ENCODE results near the gene RETREG1.

RETREG1 gene

GRCh38 chr5:16453609-16454008 is 163.2 kb downstream of the RETREG1 start:
- Histone ChIP-seq H4K20me1 (ENCODE audit: insufficient read depth, low read length, poor library complexity, severe bottlenecking) (peaks cover 38% of the 10 kb centered on the region), H3K9me3 (ENCODE audit: insufficient read depth, low read depth, low read length) (no peaks in the 10 kb centered on the region), H3K9ac (ENCODE audit: low read depth, low read length, poor library complexity, severe bottlenecking) (no peak overlapping the region), H3K79me2 (ENCODE audit: insufficient read depth, low read length) (peaks cover 27% of the 10 kb centered on the region), H3F3A (ENCODE audit: low read depth) (no peaks in the 10 kb centered on the region), H3K4me1 (ENCODE audit: insufficient read depth, low read length, poor library complexity, severe bottlenecking) (peaks cover 20% of the 10 kb centered on the region), H2AFZ (ENCODE audit: low read length) (no peak overlapping the region), H3K4me2 (ENCODE audit: low read depth, low read length, poor library complexity, severe bottlenecking) (no peak overlapping the region), H3K36me3 (ENCODE audit: insufficient read depth, low read length) (peaks cover 90% of the 10 kb centered on the region), H3K27me3 (ENCODE audit: insufficient read depth, low read length, poor library complexity, severe bottlenecking) (no peaks in the 10 kb centered on the region), H3K4me3 (ENCODE audit: low read length, poor library complexity, severe bottlenecking) (no peak overlapping the region), H3K9me2 (replicated peaks; ENCODE audit: low read depth, low read length) (no peaks in the 10 kb centered on the region)
- TF ChIP-seq EZH2phosphoT487 (IDR thresholded peaks at IDR 0.05; ENCODE audit: borderline replicate concordance) (no peak), CTCF (conservative IDR thresholded peaks at IDR 0.05; ENCODE audit: low read length) (peak; percentile 10; the same call in 1 of the 2 replicates)

DNA sequence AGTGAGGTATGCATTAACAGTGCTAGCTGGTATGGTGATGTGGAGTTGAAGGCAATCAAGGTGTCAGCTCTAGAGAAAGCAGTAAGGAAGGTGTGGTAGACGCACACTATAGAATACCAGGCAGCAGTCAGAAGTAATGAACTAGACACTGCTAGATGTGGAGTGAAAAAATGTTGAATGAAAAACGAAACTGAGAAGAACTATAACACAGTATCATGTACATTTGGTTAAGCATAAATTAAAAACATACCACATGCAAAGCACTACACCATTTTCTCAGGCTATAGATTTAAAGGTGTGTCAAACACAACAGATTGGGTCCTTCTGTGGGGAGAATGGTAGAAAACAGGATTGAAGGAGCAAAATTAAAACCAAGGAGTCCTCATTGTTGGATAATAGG is 166.6 kb downstream of the RETREG1 start:
- no peaks in the 10 kb centered on the region for H3F3A ChIP-seq (ENCODE audit: low read depth)
- no peak overlapping the region for H3K4me3 ChIP-seq (ENCODE audit: low read length, poor library complexity, severe bottlenecking)
- H3K79me2 ChIP-seq (ENCODE audit: insufficient read depth, low read length): peaks cover 11% of the 10 kb centered on the region; the same call in 1 of the 2 replicates
- H2AFZ ChIP-seq (ENCODE audit: low read length): no peak overlapping the region
- TF ChIP-seq CTCF (conservative IDR thresholded peaks at IDR 0.05; ENCODE audit: low read length) (no peak), EZH2phosphoT487 (IDR thresholded peaks at IDR 0.05; ENCODE audit: borderline replicate concordance) (no peak)
- H4K20me1 ChIP-seq (ENCODE audit: insufficient read depth, low read length, poor library complexity, severe bottlenecking): peaks cover 13% of the 10 kb centered on the region
- peaks cover 84% of the 10 kb centered on the region for H3K36me3 ChIP-seq (ENCODE audit: insufficient read depth, low read length)
- no peaks in the 10 kb centered on the region for H3K27me3 ChIP-seq (ENCODE audit: insufficient read depth, low read length, poor library complexity, severe bottlenecking)
- peaks cover 2% of the 10 kb centered on the region for H3K4me1 ChIP-seq (ENCODE audit: insufficient read depth, low read length, poor library complexity, severe bottlenecking)
- H3K9me3 ChIP-seq (ENCODE audit: insufficient read depth, low read depth, low read length): no peaks in the 10 kb centered on the region
- H3K4me2 ChIP-seq (ENCODE audit: low read depth, low read length, poor library complexity, severe bottlenecking): no peak overlapping the region
- H3K9me2 ChIP-seq (replicated peaks; ENCODE audit: low read depth, low read length): no peaks in the 10 kb centered on the region
- no peak overlapping the region for H3K9ac ChIP-seq (ENCODE audit: low read depth, low read length, poor library complexity, severe bottlenecking)

- Histone ChIP-seq H2AFZ (ENCODE audit: low read length) (no peak overlapping the region), H3K27me3 (ENCODE audit: insufficient read depth, low read length, poor library complexity, severe bottlenecking) (no peaks in the 10 kb centered on the region), H3K36me3 (ENCODE audit: insufficient read depth, low read length) (peaks cover 57% of the 10 kb centered on the region), H3K4me1 (ENCODE audit: insufficient read depth, low read length, poor library complexity, severe bottlenecking) (no peaks in the 10 kb centered on the region), H3K9ac (ENCODE audit: low read depth, low read length, poor library complexity, severe bottlenecking) (no peak overlapping the region), H3K9me3 (ENCODE audit: insufficient read depth, low read depth, low read length) (no peaks in the 10 kb centered on the region), H3K9me2 (replicated peaks; ENCODE audit: low read depth, low read length) (no peaks in the 10 kb centered on the region), H4K20me1 (ENCODE audit: insufficient read depth, low read length, poor library complexity, severe bottlenecking) (no peaks in the 10 kb centered on the region), H3K4me2 (ENCODE audit: low read depth, low read length, poor library complexity, severe bottlenecking) (no peak overlapping the region), H3F3A (ENCODE audit: low read depth) (no peaks in the 10 kb centered on the region), H3K79me2 (ENCODE audit: insufficient read depth, low read length) (no peaks in the 10 kb centered on the region), H3K4me3 (ENCODE audit: low read length, poor library complexity, severe bottlenecking) (no peak overlapping the region)
- TF ChIP-seq EZH2phosphoT487 (IDR thresholded peaks at IDR 0.05; ENCODE audit: borderline replicate concordance) (no peak), CTCF (conservative IDR thresholded peaks at IDR 0.05; ENCODE audit: low read length) (no peak)
These were observed 169.8 kb downstream of the RETREG1 start for GRCh38 chr5:16446993-16447392.
